Gastrocnemius medialis (tissue), 4 donors: ENCODE measurements around the gene CCL18.

Experiments
- CTCF ChIP-seq, 5 experiments: fragments of 450-650 bp in 3 of 5; fragments of 200-600 bp in 2 of 5; sonication (generic) in 2 of 5; IDR thresholded peaks in 4 of 5; conservative IDR thresholded peaks in 1 of 5; 1 replicate in 4 of 5; 2 replicates in 1 of 5; pipeline ENCODE4 v1.5.1; 2016 to 2019; ENCODE audit warnings: antibody characterized with exemption in 5 of 5, mild to moderate bottlenecking in 3 of 5, moderate library complexity in 3 of 5
- POLR2A ChIP-seq, 2 donors: fragments of 450-650 bp; IDR thresholded peaks; one replicate each; pipeline ENCODE4 v1.6.1; 2017; ENCODE audit warnings: antibody characterized with exemption in 2 of 2, mild to moderate bottlenecking in 2 of 2, moderate library complexity in 2 of 2

GRCh38 chr17:36112572-36112971 is 48.5 kb downstream of the CCL18 start:
- TF ChIP-seq CTCF (IDR thresholded peaks at IDR 0.05 in 4 of 5, conservative IDR thresholded peaks at IDR 0.05 in 1 of 5), result no peak
- TF ChIP-seq POLR2A (IDR thresholded peaks at IDR 0.05), result no peak
